ENCODE results near the gene HDAC11. TPM values are rescaled to one million over a fixed set of nuclear protein-coding genes. Genes with fewer than 3 reads are reported as not detected.
"Not testable (repeated sequence)": the region's sequence is repeated elsewhere in the genome, so short reads cannot be mapped to it uniquely, and the experiment has no call there.

The HDAC11 gene
- polyA plus RNA-seq, 3 donors = 20.6 to 21.6 (median 21.5) TPM

DNA sequence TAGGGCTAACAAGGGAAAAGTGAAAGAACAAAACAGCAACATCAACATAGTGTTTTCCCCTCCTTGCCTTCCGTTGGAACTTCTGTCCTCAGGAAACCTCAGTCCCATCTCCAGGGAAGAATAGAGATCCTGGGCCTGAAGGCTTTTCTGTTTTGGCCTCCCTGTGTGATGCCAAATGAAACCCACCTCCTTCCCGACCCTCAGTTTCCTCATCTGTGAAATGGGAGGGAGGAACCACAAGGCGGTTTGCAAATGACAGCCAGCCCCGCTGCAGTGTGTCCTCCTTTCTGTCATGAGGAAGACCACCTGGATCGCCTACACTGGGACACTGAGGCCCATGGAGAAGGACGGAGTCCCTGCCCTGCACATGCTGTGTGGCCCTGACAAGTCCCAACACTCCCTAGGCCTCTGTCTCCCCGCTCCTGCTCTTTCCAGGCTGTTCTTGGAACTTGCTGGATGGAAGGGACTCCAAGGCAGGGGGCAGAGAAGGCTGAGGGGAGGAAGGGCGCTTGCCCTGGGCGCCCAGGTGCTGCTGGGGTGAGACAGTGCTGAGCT is 40.3 kb downstream of the HDAC11 start:
- no peak for DNase-seq

DNA sequence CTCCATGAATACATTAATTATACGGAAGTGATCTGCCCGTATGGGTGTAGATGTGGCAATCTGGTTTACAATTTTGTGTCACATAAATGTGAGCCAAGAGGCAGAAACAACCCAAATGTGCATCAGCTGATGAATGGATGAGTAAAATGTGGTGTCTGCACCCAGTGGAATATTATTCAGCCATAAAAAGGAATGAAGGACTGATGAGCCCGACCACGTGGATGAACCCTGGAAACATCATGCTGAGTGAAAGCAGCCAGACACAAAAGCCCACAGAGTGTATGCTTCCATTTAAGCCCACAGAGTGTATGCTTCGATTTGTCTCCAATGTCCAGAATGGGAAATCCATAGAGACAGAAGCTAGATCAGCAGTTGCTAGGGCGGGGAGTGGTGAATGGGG is 41.2 kb downstream of the HDAC11 start:
- no peak for DNase-seq

DNA sequence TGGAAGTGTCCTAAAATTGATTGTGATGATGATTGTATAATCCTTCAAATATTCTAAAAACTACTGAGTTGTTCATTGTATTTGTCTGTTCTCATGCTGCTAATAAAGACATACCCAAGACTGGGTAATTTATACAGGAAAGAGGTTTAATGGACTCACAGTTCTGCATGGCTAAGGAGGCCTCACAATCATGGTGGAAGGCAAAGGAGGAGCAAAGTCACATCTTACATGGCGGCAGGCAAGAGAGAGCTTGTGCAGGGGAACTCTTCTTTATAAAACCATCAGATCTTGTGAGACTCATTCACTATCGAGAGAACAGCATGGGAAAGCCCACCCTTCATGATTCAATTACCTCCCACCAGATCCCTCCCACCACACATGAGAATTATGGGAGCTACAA is 41.6 kb downstream of the HDAC11 start:
- not testable (repeated sequence) for DNase-seq

- no peak for DNase-seq
These were observed 42.1 kb downstream of the HDAC11 start for GRCh38 chr3:13522236-13522635.

GRCh38 chr3:13524979-13525669 is 45.0 kb downstream of the HDAC11 start:
- no peak for DNase-seq

DNA sequence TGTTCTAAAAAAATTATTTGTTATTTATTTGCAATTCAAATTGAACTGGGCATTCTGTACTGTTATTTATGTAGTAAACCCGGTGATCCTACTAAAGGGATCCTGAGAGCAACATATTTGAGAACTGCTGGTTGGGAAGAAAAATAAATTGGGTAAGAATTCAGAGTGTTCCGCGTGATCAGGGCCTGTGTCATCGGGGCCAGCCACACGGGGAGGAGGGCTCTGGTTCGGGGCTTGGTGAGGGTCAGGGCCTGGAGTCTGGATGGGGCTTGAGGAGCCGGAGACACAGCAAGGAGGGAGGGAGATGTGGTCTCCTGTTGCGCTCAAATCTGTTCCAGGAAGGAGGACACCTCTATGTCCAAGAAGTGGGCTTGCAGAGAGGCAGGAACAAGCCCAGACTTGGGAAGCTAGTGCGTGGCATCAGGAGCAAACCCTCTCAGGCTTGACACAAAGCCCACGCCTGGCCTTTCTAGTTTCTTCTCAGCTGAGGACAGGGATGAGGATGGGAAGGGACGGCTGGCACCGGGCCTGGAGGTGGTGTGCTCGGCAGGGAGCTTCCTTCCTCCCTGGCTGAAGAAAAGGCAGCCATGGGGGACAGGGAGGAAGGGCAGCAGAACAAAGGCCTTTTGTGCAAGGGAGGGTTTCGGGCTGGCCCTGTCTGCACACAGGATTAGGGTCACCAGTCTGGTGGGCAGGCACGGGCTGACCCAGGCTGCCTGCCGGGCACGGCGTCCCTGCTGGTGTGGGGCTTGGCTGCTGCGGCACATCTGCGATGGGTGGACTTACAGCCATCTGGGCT is 45.9 kb downstream of the HDAC11 start:
- DNase-seq = no peak

DNA sequence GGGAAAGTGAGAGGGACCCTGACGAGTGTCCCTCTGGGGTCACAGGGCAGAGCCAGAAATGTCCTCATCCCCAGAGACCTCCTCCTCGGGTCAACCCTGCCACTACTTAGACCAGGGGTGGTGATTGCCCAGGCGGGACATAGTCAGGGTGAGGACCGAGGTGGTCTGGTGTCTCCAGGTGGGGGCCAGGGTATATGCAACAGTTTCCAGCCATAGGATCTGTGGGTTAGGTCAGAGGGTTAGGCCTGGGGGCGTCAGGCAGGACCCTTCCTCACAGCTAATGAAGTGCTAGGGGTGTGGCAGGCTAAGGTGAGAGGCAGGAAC is 46.5 kb downstream of the HDAC11 start:
- no peak for DNase-seq

DNA sequence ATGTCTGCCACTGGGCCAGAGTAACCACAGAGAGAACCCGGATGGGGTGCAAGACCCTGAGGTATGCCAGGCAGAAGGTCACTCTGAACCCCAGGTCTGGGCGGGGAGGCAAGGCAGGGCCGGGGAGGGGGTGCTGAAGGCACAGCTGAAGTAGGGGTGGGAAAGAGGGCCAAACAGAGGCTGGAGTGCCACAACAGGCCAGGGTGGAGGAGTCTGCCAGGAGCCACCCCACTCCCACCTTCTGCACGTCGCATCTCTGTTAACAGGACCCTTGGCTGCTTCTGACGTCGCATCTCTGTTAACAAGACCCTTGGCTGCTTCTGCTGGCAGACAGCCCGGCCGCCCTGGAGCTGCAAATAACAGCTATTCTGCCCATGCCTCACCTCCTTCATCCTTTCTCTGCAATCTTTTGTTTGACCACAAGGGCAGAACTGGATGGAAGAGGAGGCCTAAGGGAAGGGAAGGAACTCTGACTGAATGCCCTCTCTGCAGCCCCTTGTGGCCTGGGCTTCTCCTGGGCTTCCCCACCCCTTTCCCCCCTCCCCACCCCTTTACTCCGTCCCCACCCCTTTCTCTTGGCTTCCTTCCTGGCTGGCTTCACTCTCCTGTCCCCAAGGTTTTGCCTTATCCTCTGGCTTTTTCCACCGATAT is 48.2 kb downstream of the HDAC11 start:
- DNase-seq = no peak

DNA sequence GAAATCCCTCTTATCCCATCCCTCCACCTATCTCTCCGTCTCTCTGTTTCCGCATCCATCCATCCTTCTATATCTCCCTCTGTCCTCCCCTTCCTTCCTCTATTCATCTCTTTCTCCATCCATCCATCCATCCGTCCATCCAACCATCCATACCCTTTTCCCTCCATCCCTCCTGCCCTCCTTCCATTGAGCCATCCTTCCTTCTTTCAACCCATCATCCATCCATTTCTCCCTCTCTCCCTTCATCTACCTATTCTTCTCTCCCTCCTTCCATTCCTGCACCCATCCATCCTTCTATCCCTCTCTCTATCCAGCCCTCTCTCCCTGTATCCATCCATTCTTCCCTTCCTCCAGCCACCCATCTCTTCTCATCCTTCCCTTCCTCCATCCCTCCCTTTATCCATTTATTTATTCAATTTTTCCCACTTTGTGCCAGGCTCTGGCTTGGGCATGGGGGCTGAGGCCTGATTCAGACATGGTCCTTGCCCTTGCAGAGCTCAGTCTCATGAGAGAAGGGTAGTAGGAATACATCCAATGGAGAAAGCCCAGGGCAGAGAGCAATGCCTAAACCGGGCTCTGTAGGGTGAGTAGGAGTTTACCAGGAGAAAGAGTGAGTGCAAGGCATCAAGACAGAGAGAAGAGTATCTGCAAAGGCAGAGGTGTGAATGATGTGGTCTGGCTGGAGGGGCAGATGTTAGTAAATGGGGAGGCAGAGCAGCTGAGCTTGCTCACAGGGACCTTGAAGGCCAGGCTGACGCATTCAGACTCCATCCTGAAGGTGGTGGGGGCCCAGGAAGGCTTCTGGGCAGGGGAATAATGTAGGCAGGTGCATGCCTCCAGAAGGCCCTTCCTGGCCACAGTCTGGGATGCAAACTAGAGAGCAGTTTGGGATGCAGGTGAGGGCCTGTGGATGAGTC is 49.3 kb downstream of the HDAC11 start:
- no peak for DNase-seq

DNA sequence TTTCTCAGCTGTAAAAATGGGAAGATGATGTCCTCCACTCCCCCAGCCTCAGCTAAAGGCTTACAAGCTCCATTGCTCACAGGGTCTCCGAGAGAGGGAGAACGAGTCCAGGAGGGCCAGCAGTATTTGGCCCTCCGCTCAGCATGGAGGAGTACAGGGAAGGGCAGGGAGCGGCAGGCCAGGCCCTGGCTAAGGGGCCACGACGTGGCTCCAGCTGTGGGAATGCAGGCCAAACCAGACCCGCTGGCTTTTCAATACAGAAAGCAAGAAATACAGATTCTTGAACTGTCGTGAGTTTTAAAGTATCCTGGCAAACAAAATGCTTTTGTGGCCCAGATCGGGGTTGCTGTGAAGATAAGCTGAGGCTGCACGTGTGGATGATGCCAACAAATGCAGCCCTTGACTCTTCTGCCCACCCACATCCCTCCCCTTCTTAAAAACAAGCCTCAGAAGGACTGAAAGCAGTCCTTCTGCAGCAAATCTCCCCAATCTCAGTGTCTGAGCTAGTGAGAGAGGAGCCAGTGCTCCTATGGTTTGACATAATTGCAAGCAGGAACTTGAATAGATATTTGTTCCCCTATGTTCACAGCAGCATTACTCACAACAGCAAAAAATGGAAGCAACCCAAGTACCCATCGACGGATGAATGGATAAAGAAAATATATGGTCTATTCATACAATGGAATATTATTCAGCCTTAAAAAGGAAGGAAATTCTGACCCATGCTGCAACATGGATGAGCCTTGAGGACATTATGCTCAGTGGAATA is 50.3 kb downstream of the HDAC11 start:
- DNase-seq = no peak

DNA sequence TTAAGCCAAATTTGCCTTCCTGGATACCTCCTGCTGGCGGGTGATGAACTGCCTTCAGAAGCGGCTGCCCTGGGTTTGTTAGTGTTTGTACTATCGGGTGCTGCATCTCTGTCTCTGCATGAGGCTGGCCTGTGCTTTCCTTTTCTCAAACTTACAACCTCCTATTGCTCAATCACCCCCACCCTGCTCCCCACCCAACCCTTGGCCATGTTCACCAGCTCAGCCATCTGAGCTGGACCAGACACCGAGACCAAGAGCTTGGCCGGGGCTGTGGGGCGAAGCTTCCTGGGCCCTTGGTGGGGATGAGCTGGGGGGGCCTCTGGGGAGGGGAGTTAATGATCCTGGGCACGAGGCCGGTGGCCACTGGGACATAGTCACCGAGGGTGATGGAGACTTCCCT is 52.0 kb downstream of the HDAC11 start:
- DNase-seq = no peak

DNA sequence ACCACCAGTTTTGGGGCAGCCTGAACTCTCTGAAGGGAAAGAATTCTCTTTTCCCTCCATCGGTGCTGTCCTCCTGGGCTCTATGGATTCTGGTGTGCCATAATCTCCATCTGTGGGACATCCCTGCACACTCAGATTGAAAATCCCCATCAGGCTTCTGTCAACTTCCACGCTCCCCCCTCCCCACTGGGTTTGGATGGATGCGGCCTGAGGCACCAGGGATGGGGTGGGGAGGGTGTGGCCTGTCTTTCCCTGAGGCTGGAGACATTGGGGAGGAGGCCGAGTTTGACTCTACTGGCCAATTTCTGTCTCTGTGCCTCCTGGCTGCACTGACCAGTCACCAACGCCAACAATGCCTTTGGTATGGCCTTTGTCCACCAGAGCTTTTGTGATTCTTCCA is 52.5 kb downstream of the HDAC11 start:
- DNase-seq = no peak

DNA sequence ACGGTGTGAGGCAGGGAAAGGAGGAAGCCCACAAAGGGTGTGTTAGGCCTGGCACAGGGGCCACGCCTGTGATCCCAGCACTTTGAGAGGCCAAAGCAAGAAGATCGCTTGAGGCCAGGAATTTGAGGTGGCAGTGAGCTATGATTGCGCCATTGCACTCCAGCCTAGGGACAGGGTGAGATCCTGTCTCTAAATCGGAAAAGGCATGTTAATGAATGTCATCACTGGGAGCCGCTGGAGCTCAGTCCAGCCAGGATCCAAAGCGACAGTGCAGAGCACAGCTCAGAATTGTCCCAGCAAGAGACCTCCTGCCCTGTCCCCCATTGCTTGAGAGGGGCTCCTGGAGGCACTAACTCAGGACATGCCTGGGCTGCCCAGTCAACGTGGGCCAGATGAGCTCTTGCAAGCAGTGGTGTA is 53.8 kb downstream of the HDAC11 start:
- no peak for DNase-seq

- no peak for DNase-seq
These were observed 55.4 kb downstream of the HDAC11 start for GRCh38 chr3:13535526-13535875.

- no peak for DNase-seq
These were observed 55.8 kb downstream of the HDAC11 start for GRCh38 chr3:13535905-13536304.

DNA sequence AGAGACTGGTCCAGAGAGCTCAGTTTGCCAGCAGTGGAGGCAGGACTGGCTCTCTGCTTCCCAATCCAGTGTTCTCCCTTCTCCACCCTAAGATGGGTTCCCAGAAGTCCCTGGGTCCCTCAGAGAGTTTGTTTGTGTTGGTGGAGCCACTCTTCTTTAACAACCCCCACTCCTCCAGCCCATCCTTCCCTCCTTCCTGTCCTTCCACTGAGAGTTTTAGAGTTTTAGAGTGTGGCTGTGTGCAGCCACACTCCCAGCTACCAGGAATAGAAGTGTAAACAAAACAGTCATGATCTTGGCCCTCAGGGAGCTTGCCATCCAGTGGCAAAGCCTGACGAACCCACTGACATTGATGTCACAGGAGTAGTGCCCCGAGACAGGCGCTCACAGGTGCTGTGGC is 56.3 kb downstream of the HDAC11 start:
- DNase-seq = no peak

DNA sequence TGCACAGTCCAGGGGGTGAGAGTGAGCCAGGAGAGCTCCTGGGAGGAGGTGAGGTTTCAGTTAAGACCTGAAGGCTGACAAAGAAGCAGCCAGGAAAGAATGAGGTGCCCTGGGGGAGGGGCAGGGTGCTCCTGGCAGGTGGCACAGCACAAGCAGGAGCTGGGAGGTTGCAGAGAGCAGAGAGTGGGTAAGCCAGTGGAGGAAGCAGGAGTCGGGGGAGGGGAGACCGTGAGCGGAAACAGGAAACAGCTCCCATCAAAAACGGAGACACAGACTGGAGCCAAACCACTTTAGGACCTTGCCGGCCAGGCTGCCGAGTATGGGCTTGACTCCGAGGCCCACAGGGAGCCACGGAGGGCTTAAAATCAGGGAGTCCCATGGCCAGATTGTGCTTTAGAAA is 56.7 kb downstream of the HDAC11 start:
- no peak for DNase-seq

DNA sequence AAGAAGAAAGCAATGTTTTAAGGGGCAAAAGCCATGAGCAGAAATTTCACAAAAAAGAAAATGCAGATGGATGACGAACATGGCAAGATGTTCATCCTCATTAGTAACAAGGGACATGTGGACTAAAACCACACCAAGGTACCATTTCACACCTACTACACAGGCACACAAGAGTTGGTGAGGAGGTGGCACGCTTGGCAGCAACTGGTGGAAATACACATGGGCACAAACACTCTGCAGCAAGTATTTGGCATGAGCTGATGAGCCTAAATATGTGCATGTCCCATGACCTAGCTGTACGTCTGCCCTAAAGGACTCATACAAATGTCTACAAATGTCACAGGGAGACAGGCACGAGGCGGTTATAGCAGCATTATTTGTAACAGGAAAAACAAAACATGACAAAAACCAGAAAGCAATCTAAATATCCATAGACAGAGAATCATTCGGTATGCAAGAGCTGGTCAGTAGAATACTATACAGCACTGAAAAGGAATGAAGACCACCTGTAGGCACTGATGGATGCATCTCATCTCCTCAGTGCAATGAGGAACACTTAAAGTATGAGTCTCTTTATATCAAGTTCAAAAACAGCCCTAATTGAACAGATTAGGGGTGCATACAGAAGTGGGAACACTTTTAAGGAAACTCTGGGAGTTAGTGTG is 57.3 kb downstream of the HDAC11 start:
- DNase-seq = no peak

GRCh38 chr3:13537909-13538296 is 57.8 kb downstream of the HDAC11 start:
- DNase-seq = no peak

DNA sequence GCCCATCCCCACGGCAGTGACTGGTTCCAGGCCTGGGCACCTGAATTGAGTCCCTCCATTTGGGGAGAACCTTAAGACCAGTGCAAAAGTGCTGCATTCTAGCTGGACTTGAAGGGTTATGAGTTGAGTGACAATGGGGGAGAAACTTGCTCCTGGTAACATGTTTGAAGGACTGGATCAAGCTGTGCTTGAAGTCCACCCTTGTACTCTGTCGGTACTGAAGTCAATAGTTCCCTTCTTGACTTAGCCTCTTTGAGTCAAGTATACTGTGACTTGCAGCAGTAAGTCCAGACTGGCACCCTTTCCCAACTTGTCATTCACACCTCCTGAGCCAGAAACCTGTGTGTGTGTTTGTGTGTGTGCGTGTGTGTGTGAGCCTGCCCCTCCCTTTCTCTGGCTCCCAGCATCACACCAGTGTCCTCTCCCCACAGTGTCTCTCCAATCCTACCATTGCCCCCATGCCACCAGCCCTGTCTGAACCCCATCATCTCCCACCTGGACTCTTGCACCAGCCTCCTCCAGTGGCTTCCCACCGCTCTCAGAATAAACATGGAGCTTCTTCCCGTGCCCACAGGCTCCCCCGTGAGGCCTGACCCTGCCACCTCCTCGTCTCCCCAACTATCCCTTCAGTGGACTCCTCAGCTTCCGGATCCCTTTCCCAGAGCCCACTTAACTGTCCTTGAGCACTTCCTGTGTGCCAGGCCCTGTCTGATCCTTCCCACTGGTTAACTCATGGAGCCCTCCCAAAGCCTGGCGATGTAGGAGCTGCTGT is 58.6 kb downstream of the HDAC11 start:
- no peak for DNase-seq

All from renal pelvis (tissue), 4 donors.